ENCODE measurements around the gene KLF16.

Gene KLF16

DNA sequence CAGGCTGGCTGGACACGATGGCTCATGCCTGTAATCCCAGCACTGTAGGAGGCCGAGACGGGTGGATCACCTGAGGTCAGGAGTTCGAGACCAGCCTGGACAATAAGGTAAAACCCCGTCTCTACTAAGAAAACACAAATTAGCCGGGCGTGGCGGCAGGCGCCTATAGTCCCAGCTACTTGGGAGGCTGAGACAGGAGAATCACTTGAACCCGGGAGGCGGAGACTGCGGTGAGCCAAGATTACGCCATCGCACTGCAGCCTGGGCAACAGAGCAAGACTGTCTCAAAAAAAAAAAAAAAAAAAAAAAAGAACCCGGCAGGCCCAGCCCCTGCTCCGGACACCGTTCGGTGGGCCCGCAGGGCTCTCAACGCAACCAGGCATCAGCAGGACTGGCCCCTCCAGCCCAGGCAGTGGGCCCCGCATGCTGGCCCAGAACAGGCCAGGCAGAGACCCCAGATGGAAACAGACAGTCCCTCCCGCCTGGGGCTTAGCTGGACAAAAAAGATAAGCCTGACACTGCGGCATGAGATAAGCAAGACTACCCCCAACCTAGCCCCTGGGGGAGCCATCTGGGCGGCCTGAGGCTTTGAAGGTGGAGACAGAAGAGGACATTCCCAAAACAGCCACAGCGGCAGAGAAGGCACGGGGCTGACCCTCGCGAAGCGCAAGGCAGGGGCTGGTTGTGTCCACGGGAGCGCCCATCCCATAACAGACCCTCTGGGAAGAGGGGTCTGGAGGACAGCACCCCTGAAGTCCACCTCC, 26.7 kb downstream of the KLF16 start:
- H3K4me3 ChIP-seq (ENCODE audit: low read length) = no peak overlapping the region
- TF ChIP-seq, protein P1, sequence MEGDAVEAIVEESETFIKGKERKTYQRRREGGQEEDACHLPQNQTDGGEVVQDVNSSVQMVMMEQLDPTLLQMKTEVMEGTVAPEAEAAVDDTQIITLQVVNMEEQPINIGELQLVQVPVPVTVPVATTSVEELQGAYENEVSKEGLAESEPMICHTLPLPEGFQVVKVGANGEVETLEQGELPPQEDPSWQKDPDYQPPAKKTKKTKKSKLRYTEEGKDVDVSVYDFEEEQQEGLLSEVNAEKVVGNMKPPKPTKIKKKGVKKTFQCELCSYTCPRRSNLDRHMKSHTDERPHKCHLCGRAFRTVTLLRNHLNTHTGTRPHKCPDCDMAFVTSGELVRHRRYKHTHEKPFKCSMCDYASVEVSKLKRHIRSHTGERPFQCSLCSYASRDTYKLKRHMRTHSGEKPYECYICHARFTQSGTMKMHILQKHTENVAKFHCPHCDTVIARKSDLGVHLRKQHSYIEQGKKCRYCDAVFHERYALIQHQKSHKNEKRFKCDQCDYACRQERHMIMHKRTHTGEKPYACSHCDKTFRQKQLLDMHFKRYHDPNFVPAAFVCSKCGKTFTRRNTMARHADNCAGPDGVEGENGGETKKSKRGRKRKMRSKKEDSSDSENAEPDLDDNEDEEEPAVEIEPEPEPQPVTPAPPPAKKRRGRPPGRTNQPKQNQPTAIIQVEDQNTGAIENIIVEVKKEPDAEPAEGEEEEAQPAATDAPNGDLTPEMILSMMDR (conservative IDR thresholded peaks at IDR 0.05; ENCODE audit: low read depth, low read length) = no peak
- no peak for DNase-seq (ENCODE audit: low read depth)

DNA sequence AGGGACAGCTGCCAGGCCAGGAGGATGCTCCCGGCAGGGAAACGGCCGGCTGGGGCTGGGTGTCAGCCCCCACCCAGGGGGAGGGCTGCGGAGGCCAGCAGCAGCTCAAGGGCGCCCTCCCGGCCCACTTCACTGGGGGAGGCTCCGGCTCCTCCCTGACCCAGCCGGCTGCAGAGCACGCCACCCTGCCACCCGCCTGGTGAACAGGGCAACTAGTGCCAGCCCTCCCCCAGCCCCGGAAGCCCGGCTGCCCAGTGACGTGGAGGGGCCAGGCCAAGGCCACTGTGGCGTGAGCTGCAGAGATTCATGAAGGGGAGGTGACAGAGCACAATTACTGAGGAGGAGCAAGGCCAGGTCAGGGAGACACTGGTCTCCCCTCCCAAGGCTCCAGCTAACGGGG, 29.8 kb downstream of the KLF16 start:
- H3K4me3 ChIP-seq (ENCODE audit: low read length) = no peak overlapping the region
- TF ChIP-seq, protein P1 (conservative IDR thresholded peaks at IDR 0.05; ENCODE audit: low read depth, low read length) = no peak
- DNase-seq (ENCODE audit: low read depth) = no peak

DNA sequence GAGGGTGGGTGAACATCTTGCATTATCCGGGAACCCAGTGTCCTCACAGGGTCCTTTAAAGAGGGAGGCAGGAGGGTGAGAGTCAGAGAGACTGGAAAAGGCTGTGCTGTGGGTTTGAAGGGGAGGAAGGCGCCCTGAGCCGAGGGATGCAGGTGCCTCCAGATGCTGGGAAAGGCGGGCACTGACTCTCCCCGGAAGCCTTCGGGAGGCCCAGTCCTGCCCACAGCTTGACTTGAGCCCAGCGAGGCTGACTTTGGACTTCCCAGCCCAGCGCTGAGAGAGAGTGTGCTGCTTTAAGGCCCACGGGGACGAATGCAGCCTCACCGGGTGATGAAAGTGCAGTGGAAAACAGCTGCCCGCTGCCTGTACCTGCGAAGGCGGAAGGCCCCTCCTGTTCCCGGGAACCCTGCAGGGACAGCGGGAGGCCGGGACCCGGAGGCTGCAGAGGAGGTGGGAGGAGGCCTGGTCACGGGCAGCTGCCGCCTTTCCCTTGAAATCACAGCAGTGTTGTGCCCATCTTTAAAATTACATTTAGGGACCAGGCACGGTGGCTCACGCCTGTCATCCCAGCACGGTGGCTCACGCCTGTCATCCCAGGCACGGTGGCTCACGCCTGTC, 31.2 kb downstream of the KLF16 start:
- no peak for DNase-seq (ENCODE audit: low read depth)
- no peak overlapping the region for H3K4me3 ChIP-seq (ENCODE audit: low read length)
- TF ChIP-seq, protein P1 (conservative IDR thresholded peaks at IDR 0.05; ENCODE audit: low read depth, low read length) = no peak

DNA sequence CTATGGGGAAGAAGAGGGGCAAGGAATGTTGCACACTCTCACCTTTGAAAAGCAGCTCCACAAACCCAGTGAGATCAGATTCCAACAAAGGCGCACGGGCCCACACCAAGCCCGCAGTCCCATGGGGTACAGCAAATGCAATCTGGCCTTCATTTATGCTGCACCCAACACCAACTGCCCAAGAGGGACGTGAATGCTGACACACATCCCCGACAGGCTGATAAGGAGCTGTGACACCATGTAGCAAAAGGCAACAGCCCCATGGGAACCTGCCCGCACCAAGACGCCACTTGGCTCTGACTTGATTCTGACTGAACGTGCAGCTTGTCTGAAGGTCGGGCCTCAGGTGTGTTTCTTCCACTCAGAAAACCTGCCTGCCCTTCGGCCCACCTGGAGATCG, 32.4 kb downstream of the KLF16 start:
- no peak overlapping the region for H3K4me3 ChIP-seq (ENCODE audit: low read length)
- TF ChIP-seq, protein P1 (conservative IDR thresholded peaks at IDR 0.05; ENCODE audit: low read depth, low read length) = no peak
- no peak for DNase-seq (ENCODE audit: low read depth)

DNA sequence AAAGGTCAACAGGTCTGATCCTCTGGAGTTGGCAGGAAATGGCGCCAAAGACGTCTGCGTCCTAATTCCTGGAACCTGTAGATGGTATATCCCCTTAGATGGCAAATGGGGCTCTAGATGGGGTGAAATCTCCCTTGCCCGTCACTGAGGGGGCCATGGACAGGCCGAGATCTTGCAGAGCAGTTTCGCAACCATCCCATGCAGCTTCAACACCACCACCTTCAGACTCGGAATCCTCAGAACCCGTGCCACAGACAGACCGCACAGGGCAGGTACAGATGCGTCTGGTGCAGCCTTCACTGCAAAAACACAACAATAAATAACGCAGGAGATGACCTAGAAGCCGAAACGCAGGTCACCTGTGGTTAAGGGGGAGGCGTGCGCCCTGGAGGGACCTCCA, 32.8 kb downstream of the KLF16 start:
- TF ChIP-seq, protein P1 (conservative IDR thresholded peaks at IDR 0.05; ENCODE audit: low read depth, low read length) = no peak
- no peak for DNase-seq (ENCODE audit: low read depth)
- H3K4me3 ChIP-seq (ENCODE audit: low read length) = no peak overlapping the region

DNA sequence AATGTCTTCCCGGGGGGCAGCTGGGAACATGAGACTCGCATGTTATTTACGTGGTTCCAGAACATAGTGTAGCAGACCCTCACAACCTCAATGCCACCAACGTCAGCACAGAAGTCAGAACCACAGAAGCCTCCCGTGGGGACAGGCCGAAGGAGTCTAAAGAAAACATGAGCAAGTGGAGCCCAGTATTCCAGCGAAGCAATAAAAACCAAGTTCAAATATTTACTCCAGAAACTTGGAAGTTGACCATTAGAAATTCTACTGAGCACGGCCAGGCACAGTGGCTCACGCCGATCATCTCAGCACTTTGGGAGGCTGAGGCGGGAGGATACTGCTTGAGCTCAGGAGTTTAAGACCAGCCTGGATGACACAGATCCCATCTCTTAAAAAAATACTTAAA, 33.4 kb downstream of the KLF16 start:
- DNase-seq (ENCODE audit: low read depth) = no peak
- no peak overlapping the region for H3K4me3 ChIP-seq (ENCODE audit: low read length)
- TF ChIP-seq, protein P1 (conservative IDR thresholded peaks at IDR 0.05; ENCODE audit: low read depth, low read length) = no peak

All from retinal pigment epithelial cell (primary cell).